Endothelial cell of umbilical vein (primary cell): ENCODE data around the gene TTLL9. TPM values are rescaled to one million over a fixed set of nuclear protein-coding genes. Genes with fewer than 3 reads are reported as not detected.

Experiments used
- BruUV-seq: library from RNA; stranded (reverse); fragments of 400-500 nt; replicated peaks from 2 replicates; lab custom pipeline; 2021; lab: Mats Ljungman, UMichigan
- CTCF ChIA-PET: fragments of 300-600, 350-600 bp; sonication (Branson Sonifier 250); formaldehyde crosslinking; loops from one replicate; lab custom pipeline; 2021; ENCODE audit warnings: antibody characterized with exemption, inconsistent platforms; lab: Charles Lee
- POLR2A ChIA-PET: fragments of 300-600, 350-600 bp; sonication (Branson Sonifier 250); formaldehyde crosslinking; loops from one replicate; lab custom pipeline; 2021; ENCODE audit warnings: antibody characterized with exemption, inconsistent platforms; lab: Charles Lee
- DNase-seq: peaks from one replicate; pipeline ENCODE4 v3.0.0-alpha.2; 2011; ENCODE audit warnings: low read depth, low spot score
- FAIRE-seq: peaks from 2 replicates; lab custom pipeline; 2011; peaks lifted over from hg19 to GRCh38; lab: Jason Lieb, UNC
- H2AFZ ChIP-seq: 2 replicates; pipeline ENCODE4 v1.6.0; 2012; ENCODE audit warnings: low read depth, low read length, control low read depth, inconsistent platforms
- H3K27ac ChIP-seq: 2 replicates; pipeline ENCODE4 v1.5.1; 2011; ENCODE audit warnings: low read depth, mild to moderate bottlenecking, control low read depth, low read length, moderate library complexity; ENCODE audit not compliant: insufficient read depth
- H3K27me3 ChIP-seq, 2 experiments: 2 replicates each; pipeline versions ENCODE4 v1.6.0 to v1.6.1; 2011; ENCODE audit warnings: low read length in 2 of 2, mixed read lengths in 1 of 2; ENCODE audit not compliant: control insufficient read depth in 2 of 2, insufficient read depth in 2 of 2
- H3K36me3 ChIP-seq, 2 experiments: 2 replicates in 1 of 2; 3 replicates in 1 of 2; pipeline ENCODE4 v1.5.1; 2011; ENCODE audit warnings: low read length in 2 of 2, mild to moderate bottlenecking in 1 of 2, moderate library complexity in 1 of 2; ENCODE audit not compliant: control insufficient read depth in 2 of 2, insufficient read depth in 2 of 2; ENCODE audit errors: extremely low read depth in 1 of 2
- H3K4me1 ChIP-seq: 3 replicates; pipeline ENCODE4 v1.5.1; 2011; ENCODE audit warnings: mild to moderate bottlenecking, low read length; ENCODE audit not compliant: control insufficient read depth, insufficient read depth; ENCODE audit errors: extremely low read depth
- H3K4me2 ChIP-seq: 2 replicates; pipeline ENCODE4 v1.6.1; 2011; ENCODE audit warnings: low read length, control low read depth, mixed read lengths; ENCODE audit not compliant: insufficient read depth
- H3K4me3 ChIP-seq, 3 experiments: fragments of 200-600 bp in 1 of 3; sonication (generic), shearing (Covaris generic) in 1 of 3; replicated peaks in 1 of 3; 2 replicates each; pipeline ENCODE4 v1.5.1; 2011 to 2016; ENCODE audit warnings: control low read depth in 3 of 3, low read length in 3 of 3, mild to moderate bottlenecking in 2 of 3, inconsistent platforms in 1 of 3, low read depth in 1 of 3, moderate library complexity in 1 of 3; ENCODE audit not compliant: insufficient read depth in 1 of 3
- H3K79me2 ChIP-seq: 2 replicates; pipeline ENCODE4 v1.6.0; 2012; ENCODE audit warnings: low read length, inconsistent platforms; ENCODE audit not compliant: control insufficient read depth, insufficient read depth
- H3K9ac ChIP-seq: replicated peaks from 2 replicates; pipeline ENCODE3; 2011; ENCODE audit warnings: low read length, control low read depth; ENCODE audit not compliant: insufficient read depth; ENCODE audit errors: extremely low read depth
- H3K9me1 ChIP-seq: replicated peaks from 3 replicates; pipeline ENCODE4 v1.6.0; 2011; ENCODE audit warnings: mild to moderate bottlenecking, low read length; ENCODE audit not compliant: control insufficient read depth, insufficient read depth; ENCODE audit errors: extremely low read depth
- H3K9me3 ChIP-seq: replicated peaks from 2 replicates; pipeline ENCODE4 v1.5.1; 2012; ENCODE audit warnings: low read length, inconsistent platforms; ENCODE audit not compliant: control insufficient read depth, insufficient read depth
- H4K20me1 ChIP-seq: replicated peaks from 2 replicates; pipeline ENCODE3; 2011; ENCODE audit warnings: mild to moderate bottlenecking, low read length; ENCODE audit not compliant: control insufficient read depth, insufficient read depth; ENCODE audit errors: extremely low read depth
- EZH2 ChIP-seq: IDR thresholded peaks from 2 replicates; pipeline ENCODE4 v1.6.1; 2012; ENCODE audit warnings: borderline replicate concordance, low read depth, mild to moderate bottlenecking, moderate library complexity, low read length, inconsistent platforms; ENCODE audit not compliant: severe bottlenecking
- FOS ChIP-seq: IDR thresholded peaks from 2 replicates; pipeline ENCODE4 v1.6.1; 2011; ENCODE audit warnings: mild to moderate bottlenecking, low read length, moderate library complexity, borderline replicate concordance; ENCODE audit not compliant: insufficient read depth
- GATA2 ChIP-seq: IDR thresholded peaks from 2 replicates; pipeline ENCODE4 v1.7.0; 2011; ENCODE audit warnings: low read depth, mild to moderate bottlenecking, moderate library complexity, mixed read lengths, low read length; ENCODE audit not compliant: insufficient read length, insufficient read depth
- JUN ChIP-seq: IDR thresholded peaks from 2 replicates; pipeline ENCODE4 v1.6.1; 2011; ENCODE audit warnings: borderline replicate concordance, low read depth; ENCODE audit not compliant: insufficient read length, insufficient read depth
- MYC ChIP-seq: IDR thresholded peaks from one replicate; pipeline ENCODE4 v1.6.1; 2011; ENCODE audit warnings: mild to moderate bottlenecking, low read depth, low read length
- POLR2A ChIP-seq: IDR thresholded peaks from 2 replicates; pipeline ENCODE4 v1.6.1; 2012; ENCODE audit warnings: low read depth, mild to moderate bottlenecking, control low read depth, low read length
- POLR2AphosphoS5 ChIP-seq: IDR thresholded peaks from 2 replicates; pipeline ENCODE4 v1.6.1; 2012; ENCODE audit warnings: low read depth, mild to moderate bottlenecking, control low read depth, low read length, moderate library complexity; ENCODE audit not compliant: insufficient read depth
- dilution Hi-C: fragments of 300-500 bp; cut with MboI; formaldehyde crosslinking; loops from one replicate; pipeline ENCODE4 v1.15.0; 2019; ENCODE audit warnings: low sequenced_read_pairs; ENCODE audit not compliant: extremely low pct_ligation_motif_present
- intact Hi-C: fragments of 100-400 bp; cut with micrococcal nuclease; formaldehyde crosslinking; loops from one replicate; pipeline ENCODE4 v1.10.0; 2022
- polyA plus RNA-seq, 4 experiments: library from polyadenylated mRNA; depleted of rRNA in 3 of 4; stranded (reverse) in 3 of 4; unstranded in 1 of 4; fragments of >200 nt; gene quantifications; 2 replicates each; pipeline versions ENCODE4 v1.2.1 to v1.2.3, GENCODE V29; 2011 to 2012; ENCODE audit warnings: missing spikeins in 1 of 4
- total RNA-seq: library from RNA; stranded (reverse); gene quantifications from 2 replicates; pipeline ENCODE4 v1.2.3, GENCODE V29; 2021
- TF ChIP-seq, protein P1 (sequence below): IDR thresholded peaks from 2 replicates; pipeline ENCODE4 v1.6.1; 2011; ENCODE audit not compliant: insufficient read depth, insufficient read length
- TF ChIP-seq, protein P2 (sequence below), 2 donors: IDR thresholded peaks; 1 replicate in 1 of 2; 2 replicates in 1 of 2; pipeline ENCODE4 v1.5.1; 2011; ENCODE audit warnings: low read length in 2 of 2, mild to moderate bottlenecking in 2 of 2, moderate library complexity in 2 of 2, control low read depth in 1 of 2, inconsistent platforms in 1 of 2, low read depth in 1 of 2; ENCODE audit not compliant: insufficient read depth in 1 of 2; ENCODE audit errors: extremely low read depth in 1 of 2

Gene TTLL9
- total and polyA plus RNA-seq, 2 donors (not counting 3 experiments of a cell fraction or from before 2014, with no cell fraction given) = 0.03 TPM; not detected in 1

DNA sequence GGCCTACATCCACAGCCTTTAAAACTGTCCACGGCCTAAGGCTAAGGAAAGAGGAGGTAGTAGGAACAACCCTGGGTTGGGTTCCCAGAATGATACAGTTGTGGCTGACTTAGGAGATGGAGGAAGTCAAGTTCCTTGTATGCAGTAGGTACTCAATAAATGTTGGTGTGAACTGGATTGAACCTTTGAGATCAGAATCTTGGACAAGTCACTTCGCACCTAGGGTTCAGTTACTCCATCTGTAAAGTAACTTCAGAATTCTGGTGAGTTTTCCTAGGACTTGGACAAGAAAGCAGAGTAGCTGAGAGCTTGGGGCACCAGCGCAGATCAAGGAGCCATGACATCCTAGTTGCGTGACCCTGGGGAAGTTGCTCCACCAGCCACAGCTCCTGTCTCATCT lies 106.6 kb downstream of the TTLL9 start:
- CTCF ChIA-PET = no interaction called here
- Histone ChIP-seq H3K9me1 (no peaks in the 10 kb centered on the region), H3K4me2 (no peak overlapping the region), H3K27me3 (peaks cover 2 to 3% of the 10 kb centered on the region in 2 experiments), H2AFZ (no peak overlapping the region), H3K27ac (no peak overlapping the region), H3K36me3 (no peaks in the 10 kb centered on the region), H3K4me3 (no peak overlapping the region), H3K9ac (no peak overlapping the region), H3K9me3 (no peaks in the 10 kb centered on the region), H3K79me2 (no peaks in the 10 kb centered on the region), H3K4me1 (no peaks in the 10 kb centered on the region), H4K20me1 (no peaks in the 10 kb centered on the region)
- no peak for TF ChIP-seq EZH2
- TF ChIP-seq, protein P1, sequence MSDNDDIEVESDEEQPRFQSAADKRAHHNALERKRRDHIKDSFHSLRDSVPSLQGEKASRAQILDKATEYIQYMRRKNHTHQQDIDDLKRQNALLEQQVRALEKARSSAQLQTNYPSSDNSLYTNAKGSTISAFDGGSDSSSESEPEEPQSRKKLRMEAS = no peak
- TF ChIP-seq FOS = no peak
- FAIRE-seq = no peak
- dilution Hi-C loops (no loop called here), intact Hi-C loops (no loop called here)
- DNase-seq = no peak
- no TSS peak for BruUV-seq
- POLR2A ChIA-PET = no interaction called here

DNA sequence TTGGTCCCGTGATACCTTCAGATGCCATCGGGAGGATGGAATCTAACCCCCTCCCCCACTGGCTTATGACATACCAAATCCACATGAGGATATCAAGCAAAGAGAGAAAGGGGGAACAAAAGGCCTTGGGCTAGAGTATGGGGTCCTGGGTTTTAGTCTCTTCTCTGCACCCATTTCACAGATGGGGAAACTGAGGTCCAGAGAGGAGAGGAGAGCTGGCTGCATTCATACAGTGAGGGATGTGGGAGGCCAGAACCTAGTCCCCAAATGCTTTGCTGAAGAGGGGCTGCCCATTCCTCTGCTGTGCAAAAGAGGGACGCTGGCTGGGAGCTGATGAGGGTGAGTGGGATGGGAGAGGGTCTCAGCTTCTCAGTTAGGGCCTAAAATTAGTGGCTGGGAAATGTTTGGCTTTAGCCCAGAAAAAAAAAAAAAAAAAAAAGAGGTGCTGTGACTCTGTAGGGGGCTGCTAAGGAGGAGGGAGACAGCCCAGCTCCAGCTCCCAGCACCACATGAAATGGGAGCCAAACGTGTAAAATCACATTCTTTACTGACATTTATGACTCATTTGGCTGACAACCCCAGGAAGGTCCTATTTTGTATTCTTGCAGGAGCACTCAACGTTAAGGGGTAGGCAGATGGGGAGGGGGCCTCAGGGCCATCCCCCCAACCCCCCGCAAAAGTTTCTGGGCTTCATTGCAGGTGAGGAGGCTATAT lies 109.4 kb downstream of the TTLL9 start:
- POLR2A ChIA-PET = interaction anchor here (0.6 kb wide), 1 partner anchor 253 kb away, joined by 3 read pairs; no protein-coding TSS in a partner anchor
- H3K9me3 ChIP-seq = no peaks in the 10 kb centered on the region
- intact Hi-C loops = no loop called here
- BruUV-seq = no TSS peak
- peaks cover 2 to 4% of the 10 kb centered on the region in 2 experiments for H3K27me3 ChIP-seq
- dilution Hi-C loops = no loop called here
- TF ChIP-seq, protein P2, sequence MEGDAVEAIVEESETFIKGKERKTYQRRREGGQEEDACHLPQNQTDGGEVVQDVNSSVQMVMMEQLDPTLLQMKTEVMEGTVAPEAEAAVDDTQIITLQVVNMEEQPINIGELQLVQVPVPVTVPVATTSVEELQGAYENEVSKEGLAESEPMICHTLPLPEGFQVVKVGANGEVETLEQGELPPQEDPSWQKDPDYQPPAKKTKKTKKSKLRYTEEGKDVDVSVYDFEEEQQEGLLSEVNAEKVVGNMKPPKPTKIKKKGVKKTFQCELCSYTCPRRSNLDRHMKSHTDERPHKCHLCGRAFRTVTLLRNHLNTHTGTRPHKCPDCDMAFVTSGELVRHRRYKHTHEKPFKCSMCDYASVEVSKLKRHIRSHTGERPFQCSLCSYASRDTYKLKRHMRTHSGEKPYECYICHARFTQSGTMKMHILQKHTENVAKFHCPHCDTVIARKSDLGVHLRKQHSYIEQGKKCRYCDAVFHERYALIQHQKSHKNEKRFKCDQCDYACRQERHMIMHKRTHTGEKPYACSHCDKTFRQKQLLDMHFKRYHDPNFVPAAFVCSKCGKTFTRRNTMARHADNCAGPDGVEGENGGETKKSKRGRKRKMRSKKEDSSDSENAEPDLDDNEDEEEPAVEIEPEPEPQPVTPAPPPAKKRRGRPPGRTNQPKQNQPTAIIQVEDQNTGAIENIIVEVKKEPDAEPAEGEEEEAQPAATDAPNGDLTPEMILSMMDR (IDR thresholded peaks at IDR 0.05; ENCODE audit: extremely low read depth in 1 of 2, insufficient read depth in 1 of 2, low read depth in 1 of 2, low read length in 2 of 2) = no peak
- TF ChIP-seq MYC (no peak), POLR2A (no peak), EZH2 (no peak), POLR2AphosphoS5 (no peak), JUN (no peak), GATA2 (no peak), FOS (no peak)
- TF ChIP-seq, protein P1 = no peak
- H3K9ac ChIP-seq = no peak overlapping the region
- CTCF ChIA-PET = interaction anchor here (1.0 kb wide), 1 partner anchor 28 kb away, joined by 3 read pairs; the partner anchor contains the start of gene PDRG1
- FAIRE-seq (no peak), DNase-seq (no peak)
- no peaks in the 10 kb centered on the region for H4K20me1 ChIP-seq
- no peak overlapping the region for H3K4me3 ChIP-seq
- H3K4me2 ChIP-seq = no peak overlapping the region
- H3K79me2 ChIP-seq = no peaks in the 10 kb centered on the region
- H2AFZ ChIP-seq = no peak overlapping the region
- H3K9me1 ChIP-seq = no peaks in the 10 kb centered on the region
- no peaks in the 10 kb centered on the region for H3K4me1 ChIP-seq
- H3K27ac ChIP-seq = no peak overlapping the region
- no peaks in the 10 kb centered on the region for H3K36me3 ChIP-seq
